Peyer's patch (tissue), 4 donors: ENCODE data around the gene KCNE1.

Experiments used
- POLR2A ChIP-seq, 2 donors: fragments of 450-650 bp; IDR thresholded peaks; one replicate each; pipeline ENCODE4 v1.5.1; 2017; ENCODE audit warnings: antibody characterized with exemption in 2 of 2, mild to moderate bottlenecking in 2 of 2, moderate library complexity in 2 of 2
- TF ChIP-seq, protein P1 (sequence below), 6 experiments: fragments of 450-650 bp in 4 of 6; fragments of 200-600 bp in 2 of 6; sonication (generic) in 1 of 6; IDR thresholded peaks; one replicate each; pipeline ENCODE4 v1.5.1; 2017 to 2019; ENCODE audit warnings: antibody characterized with exemption in 6 of 6, mild to moderate bottlenecking in 3 of 6, moderate library complexity in 1 of 6

DNA sequence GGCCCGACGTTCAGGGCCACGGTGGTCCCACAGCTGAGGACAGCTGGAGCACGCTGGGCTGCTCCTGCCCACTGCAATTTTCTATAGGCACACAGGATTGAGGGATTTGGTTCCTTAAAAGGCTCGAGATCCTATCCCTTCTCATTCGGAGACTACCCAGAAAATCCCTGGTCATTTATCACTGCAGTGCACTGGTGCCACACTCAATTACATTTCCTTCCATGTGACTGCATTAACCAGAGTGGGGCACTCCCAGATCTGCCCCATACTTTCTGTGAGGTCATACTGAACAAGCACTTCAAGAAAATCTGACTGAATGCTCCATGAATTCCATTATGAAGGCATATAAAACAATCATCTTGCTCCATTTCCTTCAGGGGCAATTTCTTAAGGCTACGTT lies 49.8 kb upstream of the KCNE1 start:
- TF ChIP-seq, protein P1, sequence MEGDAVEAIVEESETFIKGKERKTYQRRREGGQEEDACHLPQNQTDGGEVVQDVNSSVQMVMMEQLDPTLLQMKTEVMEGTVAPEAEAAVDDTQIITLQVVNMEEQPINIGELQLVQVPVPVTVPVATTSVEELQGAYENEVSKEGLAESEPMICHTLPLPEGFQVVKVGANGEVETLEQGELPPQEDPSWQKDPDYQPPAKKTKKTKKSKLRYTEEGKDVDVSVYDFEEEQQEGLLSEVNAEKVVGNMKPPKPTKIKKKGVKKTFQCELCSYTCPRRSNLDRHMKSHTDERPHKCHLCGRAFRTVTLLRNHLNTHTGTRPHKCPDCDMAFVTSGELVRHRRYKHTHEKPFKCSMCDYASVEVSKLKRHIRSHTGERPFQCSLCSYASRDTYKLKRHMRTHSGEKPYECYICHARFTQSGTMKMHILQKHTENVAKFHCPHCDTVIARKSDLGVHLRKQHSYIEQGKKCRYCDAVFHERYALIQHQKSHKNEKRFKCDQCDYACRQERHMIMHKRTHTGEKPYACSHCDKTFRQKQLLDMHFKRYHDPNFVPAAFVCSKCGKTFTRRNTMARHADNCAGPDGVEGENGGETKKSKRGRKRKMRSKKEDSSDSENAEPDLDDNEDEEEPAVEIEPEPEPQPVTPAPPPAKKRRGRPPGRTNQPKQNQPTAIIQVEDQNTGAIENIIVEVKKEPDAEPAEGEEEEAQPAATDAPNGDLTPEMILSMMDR (IDR thresholded peaks at IDR 0.05) = no peak
- no peak for TF ChIP-seq POLR2A (IDR thresholded peaks at IDR 0.05)
